NT2/D1 (cell line): ENCODE measurements around the gene NTS.

ENCODE experiments used
- SUZ12 ChIP-seq: IDR thresholded peaks from 2 replicates; pipeline ENCODE4 v1.6.1; 2011; ENCODE audit not compliant: insufficient read length, insufficient read depth; ENCODE audit errors: extremely low read depth
- YY1 ChIP-seq: IDR thresholded peaks from 2 replicates; pipeline ENCODE4 v1.6.1; 2011; ENCODE audit not compliant: insufficient read length, insufficient read depth
- ZNF274 ChIP-seq: IDR thresholded peaks from 2 replicates; pipeline ENCODE4 v1.6.1; 2011; ENCODE audit warnings: mild to moderate bottlenecking, low read depth, low read length

- TF ChIP-seq ZNF274 (no peak), SUZ12 (no peak), YY1 (no peak)
Observed at GRCh38 chr12:85865890-85866289, 8.2 kb upstream of the NTS start.
